ENCODE measurements around the gene SYNJ1. TPM values are rescaled to one million over a fixed set of nuclear protein-coding genes. Genes with fewer than 3 reads are reported as not detected.

SYNJ1 gene
- total RNA-seq, 1 donor: 6.2 TPM

DNA sequence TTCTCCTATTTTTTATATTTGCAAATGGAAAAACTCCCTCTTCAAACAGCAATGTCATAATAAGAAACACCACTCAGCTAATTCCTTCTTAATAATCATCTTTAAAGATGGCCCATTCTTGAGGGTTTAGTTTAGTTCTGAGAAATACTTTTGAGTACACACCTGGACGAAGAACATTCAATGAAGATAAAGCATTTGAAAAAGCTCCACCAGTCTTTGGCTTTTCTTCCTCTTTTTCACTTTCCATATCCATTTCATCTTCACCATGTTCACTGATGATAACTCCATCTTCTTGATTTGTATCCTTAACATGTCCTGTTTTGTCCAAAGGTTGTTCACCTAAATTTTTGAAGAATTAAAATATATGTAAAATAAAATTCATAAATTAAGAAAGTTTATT, 36.4 kb upstream of the SYNJ1 start:
- Histone ChIP-seq H3K27ac (ENCODE audit: low read depth, low read length) (no peak overlapping the region), H3K4me2 (ENCODE audit: insufficient read depth, low read length) (no peak overlapping the region), H3K4me3 (ENCODE audit: insufficient read depth, low read length) (no peak overlapping the region), H3K36me3 (ENCODE audit: insufficient read depth, low read length) (peaks cover 63% of the 10 kb centered on the region), H3K27me3 (ENCODE audit: insufficient read depth, low read length) (no peaks in the 10 kb centered on the region), H2AFZ (ENCODE audit: low read length) (no peak overlapping the region), H3K79me2 (ENCODE audit: insufficient read depth, low read length) (peaks cover 56% of the 10 kb centered on the region), H3K9me3 (ENCODE audit: low read depth, low read length) (no peaks in the 10 kb centered on the region), H3K4me1 (ENCODE audit: insufficient read depth, low read length) (peaks cover 3% of the 10 kb centered on the region), H4K20me1 (ENCODE audit: insufficient read depth, low read length) (peaks cover 33% of the 10 kb centered on the region)
- DNase-seq (ENCODE audit: insufficient read length, low spot score, missing footprints): no peak
- TF ChIP-seq, protein P1, sequence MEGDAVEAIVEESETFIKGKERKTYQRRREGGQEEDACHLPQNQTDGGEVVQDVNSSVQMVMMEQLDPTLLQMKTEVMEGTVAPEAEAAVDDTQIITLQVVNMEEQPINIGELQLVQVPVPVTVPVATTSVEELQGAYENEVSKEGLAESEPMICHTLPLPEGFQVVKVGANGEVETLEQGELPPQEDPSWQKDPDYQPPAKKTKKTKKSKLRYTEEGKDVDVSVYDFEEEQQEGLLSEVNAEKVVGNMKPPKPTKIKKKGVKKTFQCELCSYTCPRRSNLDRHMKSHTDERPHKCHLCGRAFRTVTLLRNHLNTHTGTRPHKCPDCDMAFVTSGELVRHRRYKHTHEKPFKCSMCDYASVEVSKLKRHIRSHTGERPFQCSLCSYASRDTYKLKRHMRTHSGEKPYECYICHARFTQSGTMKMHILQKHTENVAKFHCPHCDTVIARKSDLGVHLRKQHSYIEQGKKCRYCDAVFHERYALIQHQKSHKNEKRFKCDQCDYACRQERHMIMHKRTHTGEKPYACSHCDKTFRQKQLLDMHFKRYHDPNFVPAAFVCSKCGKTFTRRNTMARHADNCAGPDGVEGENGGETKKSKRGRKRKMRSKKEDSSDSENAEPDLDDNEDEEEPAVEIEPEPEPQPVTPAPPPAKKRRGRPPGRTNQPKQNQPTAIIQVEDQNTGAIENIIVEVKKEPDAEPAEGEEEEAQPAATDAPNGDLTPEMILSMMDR (IDR thresholded peaks at IDR 0.05; ENCODE audit: extremely low read depth, low read depth, low read length): no peak

- peaks cover 69% of the 10 kb centered on the region for H3K36me3 ChIP-seq (ENCODE audit: insufficient read depth, low read length)
- no peak overlapping the region for H3K4me2 ChIP-seq (ENCODE audit: insufficient read depth, low read length)
- no peak for DNase-seq (ENCODE audit: insufficient read length, low spot score, missing footprints)
- no peaks in the 10 kb centered on the region for H3K9me3 ChIP-seq (ENCODE audit: low read depth, low read length)
- peaks cover 11% of the 10 kb centered on the region for H3K79me2 ChIP-seq (ENCODE audit: insufficient read depth, low read length)
- H3K27me3 ChIP-seq (ENCODE audit: insufficient read depth, low read length): no peaks in the 10 kb centered on the region
- H3K4me3 ChIP-seq (ENCODE audit: insufficient read depth, low read length): no peak overlapping the region
- H3K4me1 ChIP-seq (ENCODE audit: insufficient read depth, low read length): no peaks in the 10 kb centered on the region
- H2AFZ ChIP-seq (ENCODE audit: low read length): no peak overlapping the region
- TF ChIP-seq, protein P1 (IDR thresholded peaks at IDR 0.05; ENCODE audit: extremely low read depth, low read depth, low read length): no peak
- H3K27ac ChIP-seq (ENCODE audit: low read depth, low read length): no peak overlapping the region
- peaks cover 9% of the 10 kb centered on the region for H4K20me1 ChIP-seq (ENCODE audit: insufficient read depth, low read length)
Observed at GRCh38 chr21:32757804-32758203, 30.0 kb upstream of the SYNJ1 start.

GRCh38 chr21:32756096-32756495, 28.3 kb upstream of the SYNJ1 start:
- H3K4me1 ChIP-seq (ENCODE audit: insufficient read depth, low read length): no peaks in the 10 kb centered on the region
- no peaks in the 10 kb centered on the region for H3K27me3 ChIP-seq (ENCODE audit: insufficient read depth, low read length)
- no peaks in the 10 kb centered on the region for H3K9me3 ChIP-seq (ENCODE audit: low read depth, low read length)
- TF ChIP-seq, protein P1 (IDR thresholded peaks at IDR 0.05; ENCODE audit: extremely low read depth, low read depth, low read length): no peak
- no peak overlapping the region for H3K4me3 ChIP-seq (ENCODE audit: insufficient read depth, low read length)
- H4K20me1 ChIP-seq (ENCODE audit: insufficient read depth, low read length): peaks cover 9% of the 10 kb centered on the region
- DNase-seq (ENCODE audit: insufficient read length, low spot score, missing footprints): no peak
- H3K4me2 ChIP-seq (ENCODE audit: insufficient read depth, low read length): no peak overlapping the region
- no peak overlapping the region for H2AFZ ChIP-seq (ENCODE audit: low read length)
- H3K36me3 ChIP-seq (ENCODE audit: insufficient read depth, low read length): peaks cover 61% of the 10 kb centered on the region
- H3K79me2 ChIP-seq (ENCODE audit: insufficient read depth, low read length): peaks cover 10% of the 10 kb centered on the region
- H3K27ac ChIP-seq (ENCODE audit: low read depth, low read length): no peak overlapping the region

DNA sequence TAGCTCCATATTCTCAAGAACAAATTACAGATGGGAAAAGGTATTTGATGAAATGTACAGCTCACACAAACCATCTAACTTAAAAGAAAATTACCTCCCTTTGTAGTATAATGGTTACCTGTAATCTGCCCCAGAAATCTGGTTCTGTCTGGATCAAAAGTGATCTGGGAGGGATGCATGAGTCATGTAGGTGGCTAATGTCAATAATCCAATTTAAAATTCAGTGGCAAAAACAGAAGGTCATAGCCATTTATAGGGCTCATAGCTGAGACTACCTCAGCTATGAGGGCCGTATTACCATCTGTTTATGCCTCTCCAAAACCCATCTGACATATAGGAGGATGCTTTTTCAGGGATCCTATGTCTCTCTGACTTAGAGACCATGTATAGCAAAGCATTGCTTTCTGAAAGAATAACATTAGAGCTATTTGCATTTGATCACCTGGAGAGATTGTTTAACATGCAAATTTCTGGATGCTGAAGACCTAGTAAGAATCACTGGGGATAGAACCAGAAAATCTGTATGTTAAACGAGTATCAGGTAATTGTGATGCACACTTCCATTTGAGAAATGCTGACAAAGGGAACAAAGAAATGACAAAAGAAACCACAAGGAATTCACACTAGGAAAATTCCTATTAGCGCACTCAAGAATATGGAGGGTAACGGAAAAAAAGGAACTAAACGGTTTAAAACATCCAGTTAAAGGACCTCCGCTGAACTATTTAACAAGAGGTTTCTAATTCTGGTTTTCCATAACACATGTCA, 26.2 kb upstream of the SYNJ1 start:
- Histone ChIP-seq H2AFZ (ENCODE audit: low read length) (no peak overlapping the region), H3K4me2 (ENCODE audit: insufficient read depth, low read length) (no peak overlapping the region), H3K79me2 (ENCODE audit: insufficient read depth, low read length) (peaks cover 9% of the 10 kb centered on the region), H3K4me3 (ENCODE audit: insufficient read depth, low read length) (no peak overlapping the region), H3K27me3 (ENCODE audit: insufficient read depth, low read length) (no peaks in the 10 kb centered on the region), H3K4me1 (ENCODE audit: insufficient read depth, low read length) (no peaks in the 10 kb centered on the region), H3K9me3 (ENCODE audit: low read depth, low read length) (no peaks in the 10 kb centered on the region), H3K27ac (ENCODE audit: low read depth, low read length) (no peak overlapping the region), H4K20me1 (ENCODE audit: insufficient read depth, low read length) (peaks cover 9% of the 10 kb centered on the region), H3K36me3 (ENCODE audit: insufficient read depth, low read length) (peaks cover 57% of the 10 kb centered on the region)
- TF ChIP-seq, protein P1 (IDR thresholded peaks at IDR 0.05; ENCODE audit: extremely low read depth, low read depth, low read length): no peak
- DNase-seq (ENCODE audit: insufficient read length, low spot score, missing footprints): no peak

Data from osteoblast (primary cell).